ENCODE data around the gene KCNJ6. TPM values are rescaled to one million over a fixed set of nuclear protein-coding genes. Genes with fewer than 3 reads are reported as not detected.
A peak's percentile ranks its signal among the peaks of the same experiment; 100 is the strongest.

The KCNJ6 gene
- total RNA-seq (not detected), polyA plus RNA-seq (under 1 TPM in 2 of 3 donors, not detected in 1; under 0.01 to 0.01 TPM)
- long read RNA-seq, donor 1 = 0 reads
- long read RNA-seq, donor 2 = 0 reads

GRCh38 chr21:37916310-37917051 lies at the start of gene KCNJ6:
TSS of gene KCNJ6 (minus strand) at chr21:37916457. CDS start at chr21:37840682, 75,775 bp downstream.
- Histone ChIP-seq H3K27me3 (ENCODE audit: insufficient read depth in 3 of 3, low read length in 2 of 3) (peaks cover 0 to 77% (median 20%) of the 10 kb centered on the region in 3 donors), H3K36me3 (ENCODE audit: insufficient read depth in 1 of 2, low read depth in 1 of 2) (no peaks in the 10 kb centered on the region), H3K4me3 (peak within 1 kb of the TSS; percentile 21), H3K4me1 (peaks cover 9% of the 10 kb centered on the region), H3K27ac (no peak within 1 kb of the TSS), H3K9me3 (no peaks in the 10 kb centered on the region)
- no peak for ATAC-seq
- intact Hi-C loops (cut with DNase I) = no loop called here
- no peak for TF ChIP-seq CTCF (IDR thresholded peaks at IDR 0.05)
- DNase-seq = peak in 1 of 2 donors; percentile 17
- WGBS, 3 donors = 1 to 2% (median 2%) methylated on average over 50 to 56 of the region's 56 CpGs

- no peak for DNase-seq
- Histone ChIP-seq H3K9me3 (no peaks in the 10 kb centered on the region), H3K36me3 (ENCODE audit: insufficient read depth in 1 of 2, low read depth in 1 of 2) (no peaks in the 10 kb centered on the region), H3K4me3 (no peak overlapping the region), H3K27ac (no peak overlapping the region), H3K4me1 (no peaks in the 10 kb centered on the region), H3K27me3 (ENCODE audit: insufficient read depth in 3 of 3, low read length in 2 of 3) (peaks cover 0 to 3% (median 0%) of the 10 kb centered on the region in 3 donors)
- ATAC-seq = no peak
- WGBS, 3 donors = 73 to 77% (median 75%) methylated on average over 11 of the region's 11 CpGs
- intact Hi-C loops (cut with DNase I) = no loop called here
- no peak for TF ChIP-seq CTCF (IDR thresholded peaks at IDR 0.05)
These were observed 49.0 kb upstream of the KCNJ6 start for GRCh38 chr21:37965088-37965805.

GRCh38 chr21:37958537-37958936 lies 42.3 kb upstream of the KCNJ6 start:
- H3K27ac ChIP-seq = no peak overlapping the region
- H3K27me3 ChIP-seq (ENCODE audit: insufficient read depth in 3 of 3, low read length in 2 of 3) = no peaks in the 10 kb centered on the region
- H3K4me1 ChIP-seq = no peaks in the 10 kb centered on the region
- no peaks in the 10 kb centered on the region for H3K9me3 ChIP-seq
- intact Hi-C loops (cut with DNase I) = no loop called here
- WGBS, 3 donors = 58 to 77% (median 60%) methylated on average over 3 of the region's 3 CpGs
- no peak for DNase-seq
- no peaks in the 10 kb centered on the region for H3K36me3 ChIP-seq (ENCODE audit: insufficient read depth in 1 of 2, low read depth in 1 of 2)
- no peak overlapping the region for H3K4me3 ChIP-seq
- no peak for TF ChIP-seq CTCF (IDR thresholded peaks at IDR 0.05)
- no peak for ATAC-seq

GRCh38 chr21:37956772-37957171 lies 40.5 kb upstream of the KCNJ6 start:
- ATAC-seq (no peak), DNase-seq (no peak)
- no peak overlapping the region for H3K27ac ChIP-seq
- H3K27me3 ChIP-seq (ENCODE audit: insufficient read depth in 3 of 3, low read length in 2 of 3) = no peaks in the 10 kb centered on the region
- TF ChIP-seq CTCF (IDR thresholded peaks at IDR 0.05) = no peak
- H3K36me3 ChIP-seq (ENCODE audit: insufficient read depth in 1 of 2, low read depth in 1 of 2) = no peaks in the 10 kb centered on the region
- WGBS, 3 donors = 60 to 69% (median 61%) methylated on average over 9 of the region's 9 CpGs
- no peak overlapping the region for H3K4me3 ChIP-seq
- no peaks in the 10 kb centered on the region for H3K4me1 ChIP-seq
- intact Hi-C loops (cut with DNase I) = no loop called here
- no peaks in the 10 kb centered on the region for H3K9me3 ChIP-seq
